Measurements from ENCODE around the gene NLGN4X. TPM values are rescaled to one million over a fixed set of nuclear protein-coding genes. Genes with fewer than 3 reads are reported as not detected.

NLGN4X gene
- polyA plus RNA-seq (2011; rRNA removed): 0.09 and 0.17 TPM in 2 replicates
- 0.04 and 0.06 TPM in 2 replicates for polyA plus RNA-seq (2012; cell fraction: cytosol; rRNA removed)
- 0.16 TPM in 1 of 2 replicates, not detected in the other for polyA plus RNA-seq (2012; cell fraction: nucleus; rRNA removed)
- polyA plus RNA-seq (2017; fragmentation: RNase III; extraction: RNeasy Plus Mini Kit Qiagen cat#74134 plus additional on column Dnase treatment): 0.06 TPM in 1 of 3 replicates, not detected in the others
- polyA minus RNA-seq (2011; rRNA and poly(A)+ RNA removed): 0.08 and 0.15 TPM in 2 replicates

DNA sequence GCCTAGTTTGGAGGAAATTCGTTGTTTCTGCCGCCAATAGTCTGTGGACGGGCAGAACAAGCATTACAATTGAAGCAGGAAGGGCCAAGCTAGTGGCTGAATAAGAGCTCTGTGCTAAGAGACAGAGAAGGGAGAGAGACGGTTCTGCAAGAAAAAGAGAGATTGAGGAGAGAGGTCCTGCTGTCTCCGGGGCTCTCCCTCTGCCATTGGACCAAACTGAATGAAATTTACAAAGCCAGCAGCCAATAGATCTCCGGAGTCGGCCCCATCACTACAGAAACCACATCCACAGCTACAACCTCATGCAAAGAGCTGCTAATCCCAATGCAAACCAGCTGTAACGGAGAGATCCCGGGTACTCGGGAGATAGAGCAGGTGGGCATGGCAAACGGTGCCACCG lies at the start of gene NLGN4X:
NLGN4X (minus strand) TSS at position 148 of the 400 bp plus-strand sequence. CDS start 77,401 bp downstream, outside the sequence.
- DNase-seq (ENCODE audit: low read depth in 1 of 2, low spot score in 1 of 2) (no peak), FAIRE-seq (no peak), ATAC-seq (no peak)
- Histone ChIP-seq H3K9me3 (no peaks in the 10 kb centered on the region), H3K4me1 (no peaks in the 10 kb centered on the region), H3K27ac (no peak within 1 kb of the TSS), H3K4me2 (no peak within 1 kb of the TSS), H3K4me3 (no peak within 1 kb of the TSS)
- TF ChIP-seq HMGXB4 (CRISPR knock-in tag; IDR thresholded peaks at IDR 0.05; ENCODE audit: borderline replicate concordance) (no peak), EP300 (IDR thresholded peaks at IDR 0.05) (no peak), TFCP2L1 (CRISPR knock-in tag; IDR thresholded peaks at IDR 0.05) (no peak), BHLHE40 (IDR thresholded peaks at IDR 0.05; ENCODE audit: low read depth, low read length) (no peak), RAD21 (conservative IDR thresholded peaks at IDR 0.05 in 1 of 2, IDR thresholded peaks at IDR 0.05 in 1 of 2) (no peak), SREBF2 (IDR thresholded peaks at IDR 0.05) (no peak), RCOR1 (IDR thresholded peaks at IDR 0.05; ENCODE audit: low read depth, low read length) (no peak), REST (IDR thresholded peaks at IDR 0.05) (no peak), KDM5A (IDR thresholded peaks at IDR 0.05) (no peak), NR3C1 (IDR thresholded peaks at IDR 0.05) (no peak), MAFK (IDR thresholded peaks at IDR 0.05; ENCODE audit: partially characterized antibody) (no peak), RNF2 (IDR thresholded peaks at IDR 0.05; ENCODE audit: borderline replicate concordance, low read depth) (no peak), FOSL2 (IDR thresholded peaks at IDR 0.05) (no peak), FOSL2 (CRISPR knock-in tag; IDR thresholded peaks at IDR 0.05) (no peak), TP53 (CRISPR knock-in tag; IDR thresholded peaks at IDR 0.05) (no peak), FOSB (CRISPR knock-in tag; IDR thresholded peaks at IDR 0.05) (no peak), ESRRA (IDR thresholded peaks at IDR 0.05; ENCODE audit: borderline replicate concordance, low read length) (no peak), RFX5 (IDR thresholded peaks at IDR 0.05) (no peak), EHF (CRISPR knock-in tag; IDR thresholded peaks at IDR 0.05) (no peak), ZNF302 (CRISPR knock-in tag; IDR thresholded peaks at IDR 0.05) (no peak)
- TF ChIP-seq, protein P1, sequence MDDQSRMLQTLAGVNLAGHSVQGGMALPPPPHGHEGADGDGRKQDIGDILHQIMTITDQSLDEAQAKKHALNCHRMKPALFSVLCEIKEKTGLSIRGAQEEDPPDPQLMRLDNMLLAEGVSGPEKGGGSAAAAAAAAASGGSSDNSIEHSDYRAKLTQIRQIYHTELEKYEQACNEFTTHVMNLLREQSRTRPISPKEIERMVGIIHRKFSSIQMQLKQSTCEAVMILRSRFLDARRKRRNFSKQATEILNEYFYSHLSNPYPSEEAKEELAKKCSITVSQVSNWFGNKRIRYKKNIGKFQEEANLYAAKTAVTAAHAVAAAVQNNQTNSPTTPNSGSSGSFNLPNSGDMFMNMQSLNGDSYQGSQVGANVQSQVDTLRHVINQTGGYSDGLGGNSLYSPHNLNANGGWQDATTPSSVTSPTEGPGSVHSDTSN (IDR thresholded peaks at IDR 0.05): no peak
- POLR2A ChIA-PET: no interaction called here
- WGBS (ENCODE audit: missing lambda C conversion rate): 10% methylated on average over 12 of the region's 12 CpGs
- CTCF ChIA-PET: no interaction called here

DNA sequence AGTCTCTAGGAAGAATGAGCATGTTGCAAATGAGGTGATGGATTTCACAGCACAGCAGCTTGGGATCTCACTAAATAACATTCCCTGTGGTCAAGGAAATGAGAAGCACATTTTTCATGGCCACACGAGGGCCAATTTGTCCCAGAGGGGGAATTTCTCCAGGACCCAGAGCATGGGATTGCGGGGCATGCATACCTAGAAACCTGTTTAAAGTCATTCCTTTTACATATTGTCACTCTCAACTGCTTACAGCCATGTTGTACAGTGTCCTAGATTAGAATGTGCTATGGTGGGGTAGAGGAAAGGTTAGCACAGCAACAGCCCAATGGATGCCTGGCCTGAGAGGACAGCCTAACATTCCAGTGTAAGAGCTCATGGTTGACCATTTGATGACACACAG lies 37.4 kb upstream of the NLGN4X start:
- 14% methylated on average over 2 of the region's 2 CpGs for WGBS (ENCODE audit: missing lambda C conversion rate)
- H3K4me3 ChIP-seq: no peak overlapping the region
- H3K4me2 ChIP-seq: no peak overlapping the region
- ChIA-PET CTCF (no interaction called here), POLR2A (no interaction called here)
- TF ChIP-seq RFX5 (IDR thresholded peaks at IDR 0.05): no peak
- TF ChIP-seq POLR2AphosphoS2 (conservative IDR thresholded peaks at IDR 0.05; ENCODE audit: low read length): no peak
- TF ChIP-seq RCOR1 (IDR thresholded peaks at IDR 0.05; ENCODE audit: low read depth, low read length): no peak
- TF ChIP-seq GATA3 (IDR thresholded peaks at IDR 0.05; ENCODE audit: borderline replicate concordance): no peak
- TF ChIP-seq POLR2A (IDR thresholded peaks at IDR 0.05; ENCODE audit: low read length): no peak
- TF ChIP-seq HMGXB4 (CRISPR knock-in tag; IDR thresholded peaks at IDR 0.05; ENCODE audit: borderline replicate concordance): no peak
- no peak for TF ChIP-seq CHD2 (IDR thresholded peaks at IDR 0.05; ENCODE audit: low read length, partially characterized antibody)
- TF ChIP-seq ESRRA (IDR thresholded peaks at IDR 0.05; ENCODE audit: borderline replicate concordance, low read length): no peak
- no peak for TF ChIP-seq BHLHE40 (IDR thresholded peaks at IDR 0.05; ENCODE audit: low read depth, low read length)
- no peak for TF ChIP-seq MAZ (IDR thresholded peaks at IDR 0.05; ENCODE audit: borderline replicate concordance, low read depth, low read length)
- TF ChIP-seq ZC3H11A (IDR thresholded peaks at IDR 0.05): no peak
- no peak for TF ChIP-seq MAFK (IDR thresholded peaks at IDR 0.05; ENCODE audit: partially characterized antibody)
- TF ChIP-seq, protein P2, sequence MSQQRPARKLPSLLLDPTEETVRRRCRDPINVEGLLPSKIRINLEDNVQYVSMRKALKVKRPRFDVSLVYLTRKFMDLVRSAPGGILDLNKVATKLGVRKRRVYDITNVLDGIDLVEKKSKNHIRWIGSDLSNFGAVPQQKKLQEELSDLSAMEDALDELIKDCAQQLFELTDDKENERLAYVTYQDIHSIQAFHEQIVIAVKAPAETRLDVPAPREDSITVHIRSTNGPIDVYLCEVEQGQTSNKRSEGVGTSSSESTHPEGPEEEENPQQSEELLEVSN (IDR thresholded peaks at IDR 0.05; ENCODE audit: borderline replicate concordance, low read depth): no peak
- ATAC-seq (no peak), FAIRE-seq (no peak), DNase-seq (ENCODE audit: low read depth in 1 of 2, low spot score in 1 of 2) (no peak)
- no peaks in the 10 kb centered on the region for H3K4me1 ChIP-seq
- H3K27ac ChIP-seq: no peak overlapping the region
- H3K9me3 ChIP-seq: no peaks in the 10 kb centered on the region
